Ovary (tissue), 9 donors: ENCODE data around the gene ENAH. TPM values are rescaled to one million over a fixed set of nuclear protein-coding genes. Genes with fewer than 3 reads are reported as not detected.
A peak's percentile ranks its signal among the peaks of the same experiment; 100 is the strongest.

Experiments
- DNase-seq, 5 donors: peaks; one replicate each; pipeline ENCODE4 v3.0.0-alpha.2; 2019 to 2020
- H3K27ac ChIP-seq, 2 donors: fragments of 200-600 bp; one replicate each; pipeline versions ENCODE4 v1.5.1 to v1.8.0; 2019 to 2022
- H3K27me3 ChIP-seq: fragments of 200-600 bp; one replicate; pipeline ENCODE4 v1.8.0; 2022
- H3K36me3 ChIP-seq: fragments of 200-600 bp; sonication (generic); one replicate; pipeline ENCODE4 v1.5.1; 2019
- H3K4me1 ChIP-seq: one replicate; pipeline ENCODE4 v1.8.1; 2013; ENCODE audit warnings: mild to moderate bottlenecking, moderate library complexity; ENCODE audit not compliant: insufficient read depth
- H3K4me3 ChIP-seq: fragments of 200-600 bp; sonication (generic); one replicate; pipeline ENCODE4 v1.5.1; 2017
- H3K9me3 ChIP-seq, 2 donors: fragments of 200-600 bp in 1 of 2; sonication (generic) in 1 of 2; one replicate each; pipeline versions ENCODE4 v1.5.1 to v1.8.1; 2013 to 2019; ENCODE audit warnings: mild to moderate bottlenecking in 1 of 2, moderate library complexity in 1 of 2
- EP300 ChIP-seq: sonication (generic); formaldehyde crosslinking; IDR thresholded peaks from one replicate; pipeline ENCODE4 v1.6.1; 2017; ENCODE audit warnings: antibody characterized with exemption
- POLR2A ChIP-seq: fragments of 450-650 bp; IDR thresholded peaks from one replicate; pipeline ENCODE4 v1.6.1; 2017; ENCODE audit warnings: antibody characterized with exemption, mild to moderate bottlenecking, moderate library complexity
- WGBS, 3 donors: extraction: QIAGEN DNeasy Blood & Tissue Kit in 1 of 3; methylation state at CpG; one replicate each; pipeline versions ENCODE4 v1.1.5 to v1.1.7; 2013 to 2017; 5-methylcytosine and 5-hydroxymethylcytosine counted together
- intact Hi-C, 4 donors: fragments of 100-400 bp; cut with DNase I; formaldehyde crosslinking; loops; one replicate each; pipeline versions ENCODE4 v1.11.0 to v1.15.1; 2022 to 2023
- polyA plus RNA-seq, 2 donors: library from polyadenylated mRNA; stranded (reverse); fragments of 200-250 nt in 1 of 2; fragments of 350-450 nt in 1 of 2; fragmentation: Illumina TruSeq in 1 of 2; extraction: RNeasy Lipid Tissue Mini Kit (QIAGEN cat#74804) in 1 of 2; gene quantifications; one replicate each; pipeline ENCODE4 v1.2.3, GENCODE V29; 2013 to 2014
- total RNA-seq, 7 donors: library from RNA; depleted of rRNA in 2 of 7; stranded (reverse); fragments of >200 nt in 2 of 7; fragmentation: NEBNext Ultra II Directional in 3 of 7; extraction: Animal tissue kit (Norgen Biotek cat#: 25700) in 3 of 7; gene quantifications; one replicate each; pipeline versions ENCODE4 v1.1.0 to v1.2.4, GENCODE V29; 2016 to 2023
- TF ChIP-seq, protein P1 (sequence below), 3 donors: fragments of 450-650 bp in 2 of 3; fragments of 200-600 bp in 1 of 3; IDR thresholded peaks; one replicate each; pipeline versions ENCODE4 v1.5.1 to v1.8.0; 2016 to 2022; ENCODE audit warnings: antibody characterized with exemption in 3 of 3, mild to moderate bottlenecking in 1 of 3
- donor health status: DM: no; HTN: no; CAD: no; lungs with moderate emphysema.
- donor health status: DM: no; HTN: no; CAD: no.
- donor health status: Bipolar disorder and iron deficiency.
- donor health status: DM: yes; HTN: yes; CAD: no.
- donor health status: DM: no; HTN: no; CAD: no.
- donor health status: DM: yes; HTN: yes; CAD: no.

The ENAH gene
- total and polyA plus RNA-seq, 9 donors = 33.4 to 137 (median 88.6) TPM

DNA sequence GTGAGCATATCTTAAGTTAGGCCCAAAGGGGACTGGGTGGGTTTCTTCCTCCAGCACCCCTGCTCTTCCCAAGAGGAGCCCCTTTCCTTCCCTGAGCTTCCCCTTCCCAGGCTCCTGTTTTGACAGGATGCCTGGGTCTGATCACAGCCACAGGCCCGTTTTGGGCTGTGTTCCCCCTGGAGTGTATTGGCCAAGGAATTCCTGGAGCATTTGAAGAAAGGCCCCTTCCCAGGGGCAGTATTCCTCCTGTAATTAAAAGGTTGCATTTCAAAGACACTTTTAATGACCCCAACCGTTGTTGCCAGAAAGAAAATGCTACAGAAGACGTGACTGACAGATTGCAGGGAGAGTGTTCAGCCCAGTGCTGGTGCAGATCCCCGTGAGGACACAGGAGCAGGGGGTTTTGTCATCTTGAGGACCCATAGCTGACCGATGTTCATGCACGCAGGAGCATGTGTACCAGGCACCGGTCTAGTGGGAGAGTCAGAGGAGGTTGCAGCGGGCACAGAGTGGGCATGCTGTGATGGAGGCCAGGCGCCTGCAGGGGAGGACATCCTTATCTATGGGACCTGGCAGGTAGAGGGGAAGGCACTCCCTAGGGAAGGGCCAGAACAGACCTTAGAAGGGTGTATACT is 205.8 kb downstream of the ENAH start:
- intact Hi-C loops = no loop called here
- H3K36me3 ChIP-seq = no peaks in the 10 kb centered on the region
- no peak for DNase-seq
- H3K4me1 ChIP-seq = peaks cover 12% of the 10 kb centered on the region
- peak overlapping the region; percentile 59 to 71 for H3K27ac ChIP-seq
- H3K27me3 ChIP-seq = no peaks in the 10 kb centered on the region
- H3K9me3 ChIP-seq = no peaks in the 10 kb centered on the region
- WGBS, 3 donors = 27 to 39% (median 32%) methylated on average over 9 of the region's 9 CpGs
- TF ChIP-seq EP300 (no peak), POLR2A (no peak)
- TF ChIP-seq, protein P1, sequence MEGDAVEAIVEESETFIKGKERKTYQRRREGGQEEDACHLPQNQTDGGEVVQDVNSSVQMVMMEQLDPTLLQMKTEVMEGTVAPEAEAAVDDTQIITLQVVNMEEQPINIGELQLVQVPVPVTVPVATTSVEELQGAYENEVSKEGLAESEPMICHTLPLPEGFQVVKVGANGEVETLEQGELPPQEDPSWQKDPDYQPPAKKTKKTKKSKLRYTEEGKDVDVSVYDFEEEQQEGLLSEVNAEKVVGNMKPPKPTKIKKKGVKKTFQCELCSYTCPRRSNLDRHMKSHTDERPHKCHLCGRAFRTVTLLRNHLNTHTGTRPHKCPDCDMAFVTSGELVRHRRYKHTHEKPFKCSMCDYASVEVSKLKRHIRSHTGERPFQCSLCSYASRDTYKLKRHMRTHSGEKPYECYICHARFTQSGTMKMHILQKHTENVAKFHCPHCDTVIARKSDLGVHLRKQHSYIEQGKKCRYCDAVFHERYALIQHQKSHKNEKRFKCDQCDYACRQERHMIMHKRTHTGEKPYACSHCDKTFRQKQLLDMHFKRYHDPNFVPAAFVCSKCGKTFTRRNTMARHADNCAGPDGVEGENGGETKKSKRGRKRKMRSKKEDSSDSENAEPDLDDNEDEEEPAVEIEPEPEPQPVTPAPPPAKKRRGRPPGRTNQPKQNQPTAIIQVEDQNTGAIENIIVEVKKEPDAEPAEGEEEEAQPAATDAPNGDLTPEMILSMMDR (IDR thresholded peaks at IDR 0.05) = no peak
- H3K4me3 ChIP-seq = no peak overlapping the region

GRCh38 chr1:225446595-225446960 is 206.3 kb downstream of the ENAH start:
- TF ChIP-seq POLR2A (no peak), EP300 (no peak)
- TF ChIP-seq, protein P1 (IDR thresholded peaks at IDR 0.05) = no peak
- peak in 1 of 5 donors; percentile 40 for DNase-seq
- peak overlapping the region; percentile 59 to 71 for H3K27ac ChIP-seq
- intact Hi-C loops = no loop called here
- no peak overlapping the region for H3K4me3 ChIP-seq
- H3K36me3 ChIP-seq = no peaks in the 10 kb centered on the region
- H3K9me3 ChIP-seq = no peaks in the 10 kb centered on the region
- peaks cover 12% of the 10 kb centered on the region for H3K4me1 ChIP-seq
- no peaks in the 10 kb centered on the region for H3K27me3 ChIP-seq
- WGBS, 3 donors = 45 to 52% (median 45%) methylated on average over 7 of the region's 7 CpGs

- DNase-seq = no peak
- WGBS, 3 donors = 50 to 63% (median 50%) methylated on average over 9 of the region's 9 CpGs
- peaks cover 12% of the 10 kb centered on the region for H3K4me1 ChIP-seq
- intact Hi-C loops = no loop called here
- H3K36me3 ChIP-seq = no peaks in the 10 kb centered on the region
- H3K4me3 ChIP-seq = no peak overlapping the region
- H3K27ac ChIP-seq = peak overlapping the region; percentile 1 to 71
- no peaks in the 10 kb centered on the region for H3K9me3 ChIP-seq
- no peaks in the 10 kb centered on the region for H3K27me3 ChIP-seq
- TF ChIP-seq EP300 (no peak), POLR2A (no peak)
- TF ChIP-seq, protein P1 (IDR thresholded peaks at IDR 0.05) = no peak
These were observed 207.0 kb downstream of the ENAH start for GRCh38 chr1:225445639-225446594.

- H3K9me3 ChIP-seq = no peaks in the 10 kb centered on the region
- H3K36me3 ChIP-seq = no peaks in the 10 kb centered on the region
- H3K4me1 ChIP-seq = peaks cover 8% of the 10 kb centered on the region
- H3K27me3 ChIP-seq = no peaks in the 10 kb centered on the region
- H3K4me3 ChIP-seq = no peak overlapping the region
- intact Hi-C loops = no loop called here
- H3K27ac ChIP-seq = no peak overlapping the region
- DNase-seq = no peak
- WGBS, 3 donors = 75 to 89% (median 81%) methylated on average over 3 of the region's 3 CpGs
- TF ChIP-seq EP300 (no peak), POLR2A (no peak)
- TF ChIP-seq, protein P1 (IDR thresholded peaks at IDR 0.05) = no peak
These were observed 210.8 kb downstream of the ENAH start for GRCh38 chr1:225442123-225442505.
